Activated CD4-positive, alpha-beta T cell treated with anti-CD3 and anti-CD28 coated beads, Interleukin-2, amount 50 U/mL, for 1 hour (primary cell): ENCODE measurements around the gene MRPS10.
"Not testable (repeated sequence)": the region's sequence is repeated elsewhere in the genome, so short reads cannot be mapped to it uniquely, and the experiment has no call there.

Experiments used
- DNase-seq: peaks from one replicate; pipeline ENCODE4 v3.0.0-alpha.2; 2020

The MRPS10 gene

GRCh38 chr6:42236682-42237473, 19.2 kb upstream of the MRPS10 start:
- DNase-seq, result no peak

GRCh38 chr6:42236030-42236429, 18.4 kb upstream of the MRPS10 start:
- DNase-seq, result no peak

GRCh38 chr6:42232035-42232434, 14.4 kb upstream of the MRPS10 start:
- DNase-seq, result no peak

- DNase-seq, result no peak
Observed at GRCh38 chr6:42230345-42231321, 13.0 kb upstream of the MRPS10 start.

GRCh38 chr6:42229506-42230119, 12.0 kb upstream of the MRPS10 start:
- no peak for DNase-seq

GRCh38 chr6:42228305-42228704, 10.6 kb upstream of the MRPS10 start:
- DNase-seq, result no peak

GRCh38 chr6:42227173-42227850, 9.7 kb upstream of the MRPS10 start:
- DNase-seq, result no peak

- DNase-seq, result no peak
Observed at GRCh38 chr6:42226645-42227143, 9.0 kb upstream of the MRPS10 start.

- no peak for DNase-seq
Observed at GRCh38 chr6:42226161-42226611, 8.5 kb upstream of the MRPS10 start.

GRCh38 chr6:42225419-42225818, 7.8 kb upstream of the MRPS10 start:
- no peak for DNase-seq

- no peak for DNase-seq
Observed at GRCh38 chr6:42225029-42225339, 7.3 kb upstream of the MRPS10 start.

- no peak for DNase-seq
Observed at GRCh38 chr6:42224222-42225028, 6.8 kb upstream of the MRPS10 start.

GRCh38 chr6:42222448-42222847, 4.8 kb upstream of the MRPS10 start:
- DNase-seq, result no peak

- DNase-seq, result no peak
Observed at GRCh38 chr6:42221546-42221945, 3.9 kb upstream of the MRPS10 start.

- DNase-seq, result no peak
Observed at GRCh38 chr6:42220807-42221206, 3.1 kb upstream of the MRPS10 start.

- no peak for DNase-seq
Observed at GRCh38 chr6:42217157-42217518, 523 bp downstream of the MRPS10 start.

- not testable (repeated sequence) for DNase-seq
Observed at GRCh38 chr6:42216495-42216894, 1.2 kb downstream of the MRPS10 start.

- no peak for DNase-seq
Observed at GRCh38 chr6:42212442-42212841, 5.2 kb downstream of the MRPS10 start.

GRCh38 chr6:42211726-42212125, 5.9 kb downstream of the MRPS10 start:
- no peak for DNase-seq

GRCh38 chr6:42210551-42210950, 7.1 kb downstream of the MRPS10 start:
- DNase-seq, result no peak

- not testable (repeated sequence) for DNase-seq
Observed at GRCh38 chr6:42207559-42207958, 10.1 kb downstream of the MRPS10 start.

- DNase-seq, result no peak
Observed at GRCh38 chr6:42204768-42205282, 12.8 kb downstream of the MRPS10 start.
